Transverse colon (tissue), 4 donors: ENCODE measurements around the gene MTF1. TPM values are rescaled to one million over a fixed set of nuclear protein-coding genes. Genes with fewer than 3 reads are reported as not detected.

Experiments used
- DNase-seq: peaks from one replicate; pipeline ENCODE4 v3.0.0-alpha.2; 2019
- H3K27ac ChIP-seq, 4 donors: fragments of 200-600 bp; sonication (generic); 2 replicates each; pipeline ENCODE4 v1.5.1; 2016 to 2018; ENCODE audit warnings: inconsistent platforms in 4 of 4
- H3K27me3 ChIP-seq: fragments of 200-600 bp; sonication (generic); 2 replicates; pipeline ENCODE4 v1.5.1; 2017; ENCODE audit warnings: inconsistent platforms
- H3K36me3 ChIP-seq, 4 donors: fragments of 200-600 bp; sonication (generic); 2 replicates each; pipeline ENCODE4 v1.5.1; 2017 to 2019; ENCODE audit warnings: inconsistent platforms in 4 of 4
- H3K4me1 ChIP-seq, 4 donors: fragments of 200-600 bp; sonication (generic); 2 replicates each; pipeline ENCODE4 v1.5.1; 2017 to 2020; ENCODE audit warnings: inconsistent platforms in 4 of 4
- H3K4me3 ChIP-seq, 4 donors: fragments of 200-600 bp; sonication (generic); 1 replicate in 1 of 4; 2 replicates in 3 of 4; pipeline versions ENCODE4 v1.5.1 to v1.6.1; 2017 to 2019; ENCODE audit warnings: inconsistent platforms in 4 of 4
- H3K9me3 ChIP-seq, 2 donors: fragments of 200-600 bp; sonication (generic); 2 replicates each; pipeline ENCODE4 v1.5.1; 2017 to 2019; ENCODE audit warnings: inconsistent platforms in 2 of 2
- CTCF ChIP-seq, 5 experiments: fragments of 200-600 bp in 3 of 5; fragments of 450-650 bp in 2 of 5; sonication (generic) in 3 of 5; IDR thresholded peaks; 1 replicate in 2 of 5; 2 replicates in 3 of 5; pipeline ENCODE4 v1.5.1; 2016 to 2017; ENCODE audit warnings: antibody characterized with exemption in 5 of 5, inconsistent platforms in 3 of 5, mild to moderate bottlenecking in 2 of 5, moderate library complexity in 1 of 5
- EP300 ChIP-seq: sonication (generic); formaldehyde crosslinking; IDR thresholded peaks from one replicate; pipeline ENCODE4 v1.6.1; 2017; ENCODE audit warnings: antibody characterized with exemption, low read depth
- POLR2A ChIP-seq: fragments of 450-650 bp; IDR thresholded peaks from one replicate; pipeline ENCODE4 v1.6.1; 2016; ENCODE audit warnings: antibody characterized with exemption, mild to moderate bottlenecking, moderate library complexity
- POLR2AphosphoS5 ChIP-seq, 3 donors: sonication (generic); formaldehyde crosslinking; IDR thresholded peaks; one replicate each; pipeline ENCODE4 v1.6.1; 2016; ENCODE audit warnings: antibody characterized with exemption in 3 of 3
- WGBS, 2 donors: methylation state at CpG; one replicate each; pipeline ENCODE4 v1.1.5; 2018; ENCODE audit warnings: low coverage in 1 of 2; 5-methylcytosine and 5-hydroxymethylcytosine counted together
- in situ Hi-C, 4 donors: fragments of 200-750 bp; cut with MboI; loops; one replicate each; pipeline versions ENCODE4 v1.15.0 to v1.15.1; 2017; ENCODE audit warnings: low sequenced_read_pairs in 3 of 4, low pct_ligation_motif_present in 1 of 4, low pct_unique_long_range_greater_than_20kb in 1 of 4
- intact Hi-C: fragments of 100-400 bp; cut with DNase I; formaldehyde crosslinking; loops from one replicate; pipeline ENCODE4 v1.15.1; 2023; ENCODE audit warnings: low total_unique reads
- total RNA-seq, 4 donors: library from RNA; depleted of rRNA; stranded (reverse); fragments of >200 nt; gene quantifications; one replicate each; pipeline ENCODE4 v1.1.0, GENCODE V29; 2016

The MTF1 gene
- total RNA-seq, 4 donors from 2014 or later: 2.2 to 20.2 (median 9.3) TPM

- in situ Hi-C loops: loop anchor here in 1 of 4 donors (5.0 kb wide), 1 partner anchor 55 kb away; no protein-coding TSS in a partner anchor
- TF ChIP-seq EP300 (no peak), CTCF (IDR thresholded peaks at IDR 0.05) (no peak), POLR2A (no peak), POLR2AphosphoS5 (IDR thresholded peaks at IDR 0.05) (no peak)
- peak overlapping the region; percentile 95 to 97 (median 97) for H3K27ac ChIP-seq
- intact Hi-C loops: no loop called here
- peaks cover 0 to 41% (median 23%) of the 10 kb centered on the region in 4 donors for H3K36me3 ChIP-seq
- peaks cover 12 to 34% (median 20%) of the 10 kb centered on the region in 4 donors for H3K4me1 ChIP-seq
- H3K4me3 ChIP-seq: peak overlapping the region; percentile 85 to 98 (median 90)
- H3K9me3 ChIP-seq: no peaks in the 10 kb centered on the region
- no peaks in the 10 kb centered on the region for H3K27me3 ChIP-seq
- WGBS, 2 donors: 0 to 9% methylated on average over 3 to 9 of the region's 9 CpGs
- DNase-seq: no peak
Measured at GRCh38 chr1:37807220-37807554, 52.2 kb downstream of the MTF1 start.

DNA sequence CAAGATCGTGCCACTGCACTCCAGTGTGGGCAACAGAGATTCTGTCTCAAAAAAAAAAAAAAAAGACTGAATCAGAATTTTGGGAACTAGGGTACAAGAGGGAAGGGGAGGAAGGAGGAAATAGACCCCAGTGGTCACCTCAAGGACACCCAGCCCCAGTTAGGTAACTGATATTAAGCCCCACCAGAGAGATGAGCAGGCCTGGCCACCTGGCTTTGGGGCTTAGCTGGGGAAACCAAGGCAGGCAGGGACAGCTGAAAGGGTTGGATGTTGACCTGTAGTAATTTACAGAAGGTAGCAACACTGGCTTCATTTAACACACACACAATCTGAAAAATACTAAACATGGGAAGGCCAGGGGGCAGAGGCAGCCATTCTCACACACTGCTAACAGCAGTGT lies 57.0 kb downstream of the MTF1 start:
- no peaks in the 10 kb centered on the region for H3K9me3 ChIP-seq
- in situ Hi-C loops: no loop called here
- 100% methylated on average over 1 of the region's 1 CpG for whole genome bisulfite sequencing, 2 donors
- H3K27me3 ChIP-seq: no peaks in the 10 kb centered on the region
- peaks cover 0 to 50% (median 23%) of the 10 kb centered on the region in 4 donors for H3K36me3 ChIP-seq
- H3K4me3 ChIP-seq: no peak overlapping the region
- TF ChIP-seq POLR2A (no peak), POLR2AphosphoS5 (IDR thresholded peaks at IDR 0.05) (no peak), EP300 (no peak), CTCF (IDR thresholded peaks at IDR 0.05) (no peak)
- no peak for DNase-seq
- no peak overlapping the region for H3K27ac ChIP-seq
- H3K4me1 ChIP-seq: peaks cover 7 to 15% (median 9%) of the 10 kb centered on the region in 4 donors
- intact Hi-C loops: no loop called here

- no peak for DNase-seq
- H3K9me3 ChIP-seq: no peaks in the 10 kb centered on the region
- in situ Hi-C loops: no loop called here
- no peak overlapping the region for H3K4me3 ChIP-seq
- intact Hi-C loops: no loop called here
- TF ChIP-seq POLR2AphosphoS5 (IDR thresholded peaks at IDR 0.05) (no peak), EP300 (no peak), POLR2A (no peak), CTCF (IDR thresholded peaks at IDR 0.05) (no peak)
- H3K27me3 ChIP-seq: peaks cover 13% of the 10 kb centered on the region
- H3K27ac ChIP-seq: no peak overlapping the region
- WGBS, 2 donors: 98 to 100% methylated on average over 1 to 3 of the region's 3 CpGs
- H3K36me3 ChIP-seq: peaks cover 0 to 16% (median 3%) of the 10 kb centered on the region in 4 donors
- H3K4me1 ChIP-seq: peaks cover 12 to 20% (median 16%) of the 10 kb centered on the region in 4 donors
Measured at GRCh38 chr1:37797750-37798345, 61.5 kb downstream of the MTF1 start.

DNA sequence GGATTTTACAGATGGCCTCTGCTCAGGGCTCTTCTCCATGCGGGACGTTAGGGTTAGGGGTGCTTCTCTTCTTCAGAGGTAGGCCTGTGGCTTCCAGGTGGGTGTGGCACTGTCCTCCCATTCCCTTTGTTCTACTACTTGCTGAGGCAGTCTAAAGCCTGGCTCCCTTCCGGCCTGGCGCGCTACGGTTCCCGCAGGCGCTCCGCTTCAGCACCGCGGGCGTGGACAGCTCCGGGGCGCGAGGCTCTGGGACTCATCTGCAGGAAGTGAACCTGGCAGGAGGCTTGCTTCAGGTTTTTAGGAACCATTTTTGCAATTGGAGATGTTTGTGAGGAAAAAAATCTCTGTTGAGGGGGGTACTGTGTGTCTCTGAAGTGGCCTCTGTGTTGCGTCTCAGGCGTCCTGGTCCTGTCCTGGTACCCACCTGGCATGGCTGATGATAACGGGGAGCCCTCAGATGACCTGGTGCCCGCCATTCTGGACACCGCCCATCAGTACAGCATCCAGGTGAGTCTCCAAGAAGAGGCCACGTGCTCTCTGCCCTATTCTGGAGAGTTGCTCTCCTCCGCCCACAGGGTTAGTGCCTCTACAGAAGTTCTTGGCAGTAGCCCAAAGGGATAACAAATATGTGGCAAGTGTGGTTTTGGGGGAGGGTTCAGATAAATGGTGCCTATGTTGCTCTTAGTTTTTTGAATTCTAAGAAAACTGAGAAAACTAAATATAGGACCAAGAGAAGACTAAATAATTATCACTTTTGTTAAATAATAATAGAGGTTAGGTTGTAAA lies 63.9 kb downstream of the MTF1 start:
- WGBS, 2 donors: 35 to 80% methylated on average over 1 to 21 of the region's 22 CpGs
- Histone ChIP-seq H3K27me3 (peaks cover 21% of the 10 kb centered on the region), H3K4me1 (peaks cover 12 to 22% (median 16%) of the 10 kb centered on the region in 4 donors), H3K36me3 (peaks cover 0 to 4% (median 0%) of the 10 kb centered on the region in 4 donors), H3K9me3 (no peaks in the 10 kb centered on the region), H3K27ac (no peak overlapping the region), H3K4me3 (peak overlapping the region in 1 of 4 donors; percentile 74)
- in situ Hi-C loops: no loop called here
- DNase-seq: peak; percentile 62
- intact Hi-C loops: no loop called here
- TF ChIP-seq EP300 (no peak), CTCF (IDR thresholded peaks at IDR 0.05) (no peak), POLR2AphosphoS5 (IDR thresholded peaks at IDR 0.05) (no peak), POLR2A (no peak)
